H7 (cell line): Measurements from ENCODE around the gene RAI1. TPM values are rescaled to one million over a fixed set of nuclear protein-coding genes. Genes with fewer than 3 reads are reported as not detected.

Experiments
- DNase-seq: peaks from one replicate; pipeline ENCODE4 v3.0.0; 2012
- H3K27me3 ChIP-seq: 2 replicates; pipeline ENCODE4 v1.6.0; 2011; ENCODE audit warnings: mild to moderate bottlenecking, low read length; ENCODE audit not compliant: control insufficient read depth, insufficient read depth
- H3K36me3 ChIP-seq: replicated peaks from 2 replicates; pipeline ENCODE4 v1.5.1; 2011; ENCODE audit warnings: low read length; ENCODE audit not compliant: control insufficient read depth, insufficient read depth
- H3K4me3 ChIP-seq: 2 replicates; pipeline ENCODE4 v1.5.1; 2011; ENCODE audit warnings: low read depth, mild to moderate bottlenecking, control low read depth, low read length, moderate library complexity; ENCODE audit not compliant: insufficient read depth
- total RNA-seq: library from RNA; depleted of rRNA; stranded (reverse); fragments of >200 nt; shearing (Covaris generic); gene quantifications from 2 replicates; pipeline ENCODE4 v1.2.3, GENCODE V29; 2014

Gene RAI1
- total RNA-seq, 1 experiment from 2014 or later, result 11.3 TPM

GRCh38 chr17:17823433-17824118 lies 142.3 kb downstream of the RAI1 start:
- Histone ChIP-seq H3K4me3 (peak overlapping the region; percentile 20), H3K36me3 (peaks cover 15% of the 10 kb centered on the region), H3K27me3 (peaks cover 3% of the 10 kb centered on the region)
- DNase-seq, result peak; percentile 100

- Histone ChIP-seq H3K4me3 (no peak overlapping the region), H3K27me3 (peaks cover 3% of the 10 kb centered on the region), H3K36me3 (peaks cover 9% of the 10 kb centered on the region)
- DNase-seq, result peak; percentile 79
These were observed 143.0 kb downstream of the RAI1 start for GRCh38 chr17:17824119-17824782.

GRCh38 chr17:17824783-17825614 lies 143.7 kb downstream of the RAI1 start:
- DNase-seq, result peak; percentile 83

DNA sequence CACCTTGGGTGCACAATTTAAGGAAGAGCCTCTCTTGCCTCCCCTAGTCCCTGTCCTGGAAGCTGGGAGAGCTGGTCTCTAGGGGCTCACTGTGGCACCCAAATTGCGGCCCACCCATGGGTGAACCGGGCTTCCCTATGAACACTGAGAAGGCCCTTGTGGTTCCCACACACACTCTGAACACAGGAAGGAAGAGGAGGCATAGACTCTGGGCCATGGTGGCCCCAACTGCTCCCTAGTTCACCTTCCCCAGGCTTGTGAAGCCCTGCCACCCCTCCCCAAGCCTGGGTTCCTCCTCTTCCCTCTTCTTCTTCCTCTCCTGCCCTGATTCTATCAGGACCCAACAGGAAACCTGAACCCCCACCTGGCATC lies 145.1 kb downstream of the RAI1 start:
- Histone ChIP-seq H3K27me3 (peaks cover 3% of the 10 kb centered on the region), H3K4me3 (no peak overlapping the region)
- no peak for DNase-seq

More at GRCh38 chr17:17824783-17825614, 143.7 kb downstream of the RAI1 start:
- Histone ChIP-seq H3K4me3 (no peak overlapping the region), H3K27me3 (peaks cover 3% of the 10 kb centered on the region), H3K36me3 (peaks cover 4% of the 10 kb centered on the region)

GRCh38 chr17:17826942-17827785 lies 145.9 kb downstream of the RAI1 start:
- Histone ChIP-seq H3K4me3 (no peak overlapping the region), H3K36me3 (no peaks in the 10 kb centered on the region; the same call in none of the 2 replicates), H3K27me3 (peaks cover 3% of the 10 kb centered on the region)
- no peak for DNase-seq

More for the DNA sequence above, 145.1 kb downstream of the RAI1 start:
- no peaks in the 10 kb centered on the region; the same call in none of the 2 replicates for H3K36me3 ChIP-seq

GRCh38 chr17:17827826-17828621 lies 146.8 kb downstream of the RAI1 start:
- no peak for DNase-seq
- H3K4me3 ChIP-seq, result no peak overlapping the region
- peaks cover 2% of the 10 kb centered on the region for H3K27me3 ChIP-seq
- H3K36me3 ChIP-seq, result no peaks in the 10 kb centered on the region; the same call in none of the 2 replicates

DNA sequence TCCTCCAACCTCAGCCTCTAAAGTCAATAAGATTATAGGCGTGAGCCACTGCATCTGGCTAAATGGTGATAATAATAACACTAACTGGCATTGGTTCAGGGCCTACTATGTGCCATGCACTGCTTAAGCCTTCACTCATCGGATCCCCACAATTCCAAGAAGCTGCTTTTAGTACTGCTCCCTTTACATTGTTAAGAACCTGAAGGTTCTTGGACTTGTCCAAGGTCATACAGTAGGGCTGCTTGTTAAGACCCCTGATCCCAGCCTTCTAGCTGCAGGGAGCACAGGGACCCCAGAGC lies 149.0 kb downstream of the RAI1 start:
- Histone ChIP-seq H3K27me3 (no peaks in the 10 kb centered on the region), H3K4me3 (no peak overlapping the region), H3K36me3 (peaks cover 2% of the 10 kb centered on the region)
- no peak for DNase-seq

DNA sequence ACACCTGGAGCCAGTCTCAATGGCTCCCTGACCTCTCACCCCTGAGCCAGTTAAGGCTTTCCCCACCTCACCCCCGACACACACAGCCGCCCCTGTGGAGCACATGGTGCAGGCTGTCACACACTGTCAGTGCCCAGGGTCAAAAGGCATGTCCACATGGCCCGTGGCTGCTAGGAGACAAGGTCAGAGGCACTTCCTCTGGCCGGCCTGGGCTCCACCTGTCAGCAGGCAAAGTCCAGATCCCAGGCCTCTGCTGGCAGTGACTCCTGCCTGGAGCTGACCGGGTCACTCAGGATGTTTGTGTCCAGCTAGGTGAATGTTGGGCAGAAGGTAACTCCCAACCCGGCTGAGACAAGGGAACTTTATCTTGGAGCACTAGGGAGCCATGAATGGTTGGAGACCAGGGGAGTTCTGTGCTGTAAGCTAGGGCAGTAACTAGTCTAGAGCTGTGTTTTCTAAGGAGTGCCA lies 149.5 kb downstream of the RAI1 start:
- no peaks in the 10 kb centered on the region for H3K27me3 ChIP-seq
- no peak overlapping the region for H3K4me3 ChIP-seq
- no peak for DNase-seq
- peaks cover 4% of the 10 kb centered on the region for H3K36me3 ChIP-seq

DNA sequence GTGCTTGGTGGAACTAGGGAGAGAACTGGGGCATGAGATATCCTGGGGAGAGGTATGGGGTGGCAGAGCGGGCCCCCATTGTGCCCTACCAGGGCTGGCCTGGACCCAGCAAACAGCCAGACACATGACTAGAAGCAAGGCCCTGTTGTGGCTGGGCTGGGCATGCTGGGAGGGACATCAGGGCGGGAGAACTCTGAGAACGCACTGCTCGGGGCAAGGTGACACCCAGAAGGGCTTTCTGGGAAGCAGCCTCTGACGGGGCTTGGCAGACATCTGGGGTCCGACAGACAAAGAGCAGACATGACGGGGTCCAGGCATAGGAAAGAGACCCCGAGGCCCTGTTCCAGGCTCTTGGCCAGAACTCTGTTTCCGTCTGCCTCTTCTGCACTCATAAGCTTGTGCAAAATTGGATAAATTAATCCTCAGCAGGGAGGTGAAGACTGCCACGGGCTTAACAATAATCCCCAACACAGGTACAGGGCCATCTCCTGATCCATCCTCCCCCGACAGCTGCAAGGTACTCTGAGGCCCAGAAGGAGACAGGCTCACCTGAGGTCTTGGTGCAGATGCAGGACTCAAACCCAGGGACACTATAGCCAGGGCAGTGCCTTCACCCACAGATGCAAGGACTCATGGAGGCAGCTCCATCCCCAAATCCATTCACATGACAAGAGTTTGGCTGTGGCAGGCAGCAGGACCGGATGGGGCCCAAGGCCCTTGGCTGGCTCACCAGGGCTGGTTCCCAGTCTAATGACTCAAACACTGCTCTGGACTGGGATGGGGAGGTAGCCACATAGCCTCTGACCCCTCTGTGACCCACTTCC lies 150.2 kb downstream of the RAI1 start:
- peaks cover 4% of the 10 kb centered on the region for H3K36me3 ChIP-seq
- no peak overlapping the region for H3K4me3 ChIP-seq
- no peak for DNase-seq
- no peaks in the 10 kb centered on the region for H3K27me3 ChIP-seq

GRCh38 chr17:17832032-17832363 lies 150.7 kb downstream of the RAI1 start:
- Histone ChIP-seq H3K36me3 (peaks cover 4% of the 10 kb centered on the region), H3K27me3 (no peaks in the 10 kb centered on the region), H3K4me3 (no peak overlapping the region)
- no peak for DNase-seq

- Histone ChIP-seq H3K27me3 (no peaks in the 10 kb centered on the region), H3K36me3 (peaks cover 4% of the 10 kb centered on the region), H3K4me3 (no peak overlapping the region)
- DNase-seq, result no peak
These were observed 152.6 kb downstream of the RAI1 start for GRCh38 chr17:17833658-17834357.

DNA sequence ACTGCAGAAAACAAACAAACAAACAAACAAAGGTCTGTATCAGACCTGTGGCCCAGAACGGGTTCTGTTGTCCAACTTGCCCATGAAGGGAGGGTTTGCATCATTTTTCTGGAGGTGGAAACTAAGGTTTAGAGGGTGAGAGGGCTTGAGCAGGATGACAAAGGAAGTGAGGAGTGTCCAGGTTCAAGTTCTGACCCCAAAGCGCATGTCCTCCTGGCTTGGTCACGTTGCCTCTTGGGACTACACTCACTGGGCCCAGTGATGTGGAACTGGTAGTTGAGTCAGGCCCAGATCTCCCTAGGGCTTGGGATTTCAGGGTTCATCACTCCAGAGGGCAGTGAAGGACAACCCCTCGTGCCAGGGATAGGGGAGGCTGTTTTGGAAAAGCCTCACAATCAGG lies 153.7 kb downstream of the RAI1 start:
- Histone ChIP-seq H3K36me3 (peaks cover 4% of the 10 kb centered on the region), H3K4me3 (no peak overlapping the region), H3K27me3 (no peaks in the 10 kb centered on the region)
- DNase-seq, result no peak
